Nephron (organoid): ENCODE results near the gene TMBIM4.
A peak's percentile ranks its signal among the peaks of the same experiment; 100 is the strongest.

Source experiments
- H3K27ac Mint-ChIP-seq, 3 experiments: 2 replicates each; pipeline ENCODE4 v1.8.0; 2020; ENCODE audit warnings: mixed read lengths in 3 of 3, mild to moderate bottlenecking in 2 of 3, moderate library complexity in 1 of 3
- H3K27me3 Mint-ChIP-seq: 2 replicates; pipeline ENCODE4 v1.8.0; 2021; ENCODE audit warnings: low read depth, mild to moderate bottlenecking, moderate library complexity, mixed read lengths
- H3K36me3 Mint-ChIP-seq: 2 replicates; pipeline ENCODE4 v1.8.0; 2020; ENCODE audit warnings: low read depth, mixed read lengths
- H3K4me1 Mint-ChIP-seq: 2 replicates; pipeline ENCODE4 v1.8.0; 2020; ENCODE audit warnings: mixed read lengths
- H3K4me3 Mint-ChIP-seq, 3 experiments: 2 replicates each; pipeline ENCODE4 v1.8.0; 2020; ENCODE audit warnings: mild to moderate bottlenecking in 3 of 3, mixed read lengths in 3 of 3, moderate library complexity in 2 of 3
- H3K9me3 Mint-ChIP-seq: 2 replicates; pipeline ENCODE4 v1.8.0; 2020; ENCODE audit warnings: mixed read lengths
- TF ChIP-seq, protein P1 (sequence below), 3 experiments: fragments of 200-600 bp; sonication (generic); IDR thresholded peaks; one replicate each; pipeline ENCODE4 v1.5.0; 2021; ENCODE audit warnings: antibody characterized with exemption in 3 of 3; ENCODE audit not compliant: unreplicated experiment in 3 of 3

TMBIM4 gene

DNA sequence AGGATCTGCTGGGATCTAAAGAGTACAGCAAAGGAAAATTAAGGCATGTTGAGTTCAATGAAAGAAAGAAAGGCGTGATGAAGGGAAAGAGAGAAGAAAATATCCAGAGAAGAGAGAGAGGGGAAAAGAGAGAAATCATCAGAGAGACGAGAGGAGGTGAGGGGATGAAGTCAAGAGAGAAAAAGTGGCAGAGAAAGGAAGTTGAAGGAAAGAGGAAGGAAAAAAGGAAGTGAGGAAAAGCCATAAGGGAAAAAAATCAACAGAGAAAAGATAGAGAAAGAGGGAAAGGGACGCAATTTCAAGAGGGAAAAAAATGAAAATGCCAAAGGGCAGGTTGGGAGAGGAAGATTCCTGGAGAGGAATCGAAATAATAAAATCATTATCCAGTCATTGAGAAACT, 79.6 kb downstream of the TMBIM4 start:
- no peaks in the 10 kb centered on the region for H3K27me3 Mint-ChIP-seq

DNA sequence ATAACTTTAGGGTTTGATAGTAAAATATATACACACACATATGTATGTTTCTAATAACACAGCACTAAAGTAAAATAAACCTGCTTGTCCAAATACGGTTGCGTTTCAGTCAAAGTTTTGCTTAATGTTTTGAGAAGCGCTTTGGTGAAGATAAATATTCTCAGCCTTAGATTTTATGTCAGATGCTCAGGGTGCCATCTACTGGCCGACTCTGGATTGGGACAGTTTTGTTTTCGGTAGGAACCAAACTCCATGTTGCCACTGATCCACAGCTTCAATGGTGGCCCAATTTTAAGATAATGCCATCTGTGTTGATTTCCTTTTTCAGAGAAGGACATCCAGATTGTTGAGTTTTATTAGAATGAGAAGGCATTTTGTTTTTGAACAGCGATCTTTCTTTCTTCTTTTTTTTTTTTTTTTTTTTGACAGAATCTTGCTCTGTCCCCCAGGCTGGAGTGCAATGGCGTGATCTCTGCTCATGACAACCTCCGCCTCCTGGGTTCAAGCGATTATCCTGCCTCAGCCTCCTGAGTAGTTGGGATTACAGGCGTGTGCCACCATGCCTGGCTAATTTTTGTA, 82.3 kb downstream of the TMBIM4 start:
- no peaks in the 10 kb centered on the region for H3K27me3 Mint-ChIP-seq
- no peaks in the 10 kb centered on the region for H3K36me3 Mint-ChIP-seq
- TF ChIP-seq, protein P1, sequence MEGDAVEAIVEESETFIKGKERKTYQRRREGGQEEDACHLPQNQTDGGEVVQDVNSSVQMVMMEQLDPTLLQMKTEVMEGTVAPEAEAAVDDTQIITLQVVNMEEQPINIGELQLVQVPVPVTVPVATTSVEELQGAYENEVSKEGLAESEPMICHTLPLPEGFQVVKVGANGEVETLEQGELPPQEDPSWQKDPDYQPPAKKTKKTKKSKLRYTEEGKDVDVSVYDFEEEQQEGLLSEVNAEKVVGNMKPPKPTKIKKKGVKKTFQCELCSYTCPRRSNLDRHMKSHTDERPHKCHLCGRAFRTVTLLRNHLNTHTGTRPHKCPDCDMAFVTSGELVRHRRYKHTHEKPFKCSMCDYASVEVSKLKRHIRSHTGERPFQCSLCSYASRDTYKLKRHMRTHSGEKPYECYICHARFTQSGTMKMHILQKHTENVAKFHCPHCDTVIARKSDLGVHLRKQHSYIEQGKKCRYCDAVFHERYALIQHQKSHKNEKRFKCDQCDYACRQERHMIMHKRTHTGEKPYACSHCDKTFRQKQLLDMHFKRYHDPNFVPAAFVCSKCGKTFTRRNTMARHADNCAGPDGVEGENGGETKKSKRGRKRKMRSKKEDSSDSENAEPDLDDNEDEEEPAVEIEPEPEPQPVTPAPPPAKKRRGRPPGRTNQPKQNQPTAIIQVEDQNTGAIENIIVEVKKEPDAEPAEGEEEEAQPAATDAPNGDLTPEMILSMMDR (IDR thresholded peaks at IDR 0.05; ENCODE audit: unreplicated experiment in 3 of 3): peak; percentile 73 to 87 (median 83)
- peaks cover 3% of the 10 kb centered on the region for H3K9me3 Mint-ChIP-seq
- peaks cover 12% of the 10 kb centered on the region for H3K4me1 Mint-ChIP-seq
- no peak overlapping the region for H3K27ac Mint-ChIP-seq
- H3K4me3 Mint-ChIP-seq: no peak overlapping the region

More for the DNA sequence above, 79.6 kb downstream of the TMBIM4 start:
- Mint-ChIP-seq H3K4me1 (peaks cover 20% of the 10 kb centered on the region), H3K4me3 (no peak overlapping the region), H3K27ac (peak overlapping the region in 1 of 3 experiments; percentile 5), H3K36me3 (no peaks in the 10 kb centered on the region), H3K9me3 (no peaks in the 10 kb centered on the region)
- TF ChIP-seq, protein P1 (IDR thresholded peaks at IDR 0.05; ENCODE audit: unreplicated experiment in 3 of 3): no peak

DNA sequence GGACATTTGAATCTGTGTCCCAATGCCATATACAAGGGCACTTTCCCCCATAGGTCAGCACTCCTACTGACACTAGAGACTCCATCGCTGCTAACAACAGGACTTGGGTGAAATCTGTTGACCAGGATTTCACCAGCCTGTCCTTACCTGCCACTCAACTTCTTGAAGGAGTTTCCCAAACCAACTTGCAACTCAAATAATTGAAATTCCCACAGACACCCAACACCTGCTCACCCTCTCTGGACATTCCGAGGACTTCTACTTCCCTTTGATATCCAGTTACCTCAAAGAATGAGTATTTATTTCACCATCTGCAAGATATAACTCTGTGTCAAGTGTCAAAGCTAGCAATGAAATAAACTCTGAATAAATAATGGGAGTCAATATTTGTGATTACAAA, 83.8 kb downstream of the TMBIM4 start:
- H3K36me3 Mint-ChIP-seq: no peaks in the 10 kb centered on the region
- H3K4me1 Mint-ChIP-seq: peaks cover 12% of the 10 kb centered on the region
- no peak overlapping the region for H3K4me3 Mint-ChIP-seq
- H3K27ac Mint-ChIP-seq: no peak overlapping the region
- no peaks in the 10 kb centered on the region for H3K27me3 Mint-ChIP-seq
- TF ChIP-seq, protein P1 (IDR thresholded peaks at IDR 0.05; ENCODE audit: unreplicated experiment in 3 of 3): no peak
- H3K9me3 Mint-ChIP-seq: peaks cover 5% of the 10 kb centered on the region
